Gastroesophageal sphincter (tissue), 4 donors: ENCODE measurements around the gene ART3. TPM values are rescaled to one million over a fixed set of nuclear protein-coding genes. Genes with fewer than 3 reads are reported as not detected.

ENCODE experiments used
- ATAC-seq: fragments of 150-250 bp; one replicate; pipeline ENCODE4 v1.9.1; 2016; ENCODE audit warnings: mild to moderate bottlenecking, moderate library complexity
- H3K27ac ChIP-seq, 4 donors: fragments of 200-600 bp; sonication (generic) in 3 of 4; 1 replicate in 3 of 4; 2 replicates in 1 of 4; pipeline ENCODE4 v1.5.1; 2016 to 2019
- H3K27me3 ChIP-seq: fragments of 200-600 bp; sonication (generic); one replicate; pipeline ENCODE4 v1.5.1; 2019
- H3K36me3 ChIP-seq, 2 donors: fragments of 200-600 bp; sonication (generic); one replicate each; pipeline ENCODE4 v1.5.1; 2019; ENCODE audit warnings: control low read depth in 1 of 2
- H3K4me1 ChIP-seq, 3 donors: fragments of 200-600 bp; sonication (generic); 1 replicate in 2 of 3; 2 replicates in 1 of 3; pipeline ENCODE4 v1.5.1; 2016 to 2019; ENCODE audit warnings: control low read depth in 2 of 3
- H3K4me3 ChIP-seq, 2 donors: fragments of 200-600 bp; sonication (generic); one replicate each; pipeline ENCODE4 v1.5.1; 2019; ENCODE audit warnings: mild to moderate bottlenecking in 1 of 2, moderate library complexity in 1 of 2
- H3K9me3 ChIP-seq, 3 donors: fragments of 200-600 bp; sonication (generic); one replicate each; pipeline ENCODE4 v1.5.1; 2017 to 2019; ENCODE audit warnings: control low read depth in 2 of 3
- EP300 ChIP-seq: sonication (generic); formaldehyde crosslinking; IDR thresholded peaks from one replicate; pipeline ENCODE4 v1.6.1; 2017; ENCODE audit warnings: antibody characterized with exemption, mild to moderate bottlenecking
- POLR2A ChIP-seq, 2 donors: fragments of 450-650 bp; IDR thresholded peaks; one replicate each; pipeline ENCODE4 v1.6.1; 2017; ENCODE audit warnings: antibody characterized with exemption in 2 of 2, mild to moderate bottlenecking in 2 of 2, moderate library complexity in 1 of 2
- POLR2AphosphoS5 ChIP-seq: sonication (generic); formaldehyde crosslinking; IDR thresholded peaks from one replicate; pipeline ENCODE4 v1.6.1; 2017; ENCODE audit warnings: antibody characterized with exemption
- WGBS, 2 donors: methylation state at CpG; one replicate each; pipeline ENCODE4 v1.1.5; 2018; ENCODE audit warnings: low coverage in 1 of 2; 5-methylcytosine and 5-hydroxymethylcytosine counted together
- total RNA-seq, 4 donors: library from RNA; depleted of rRNA; stranded (reverse); fragments of >200 nt; gene quantifications; one replicate each; pipeline ENCODE4 v1.1.0, GENCODE V29; 2016
- TF ChIP-seq, protein P1 (sequence below), 4 experiments: fragments of 200-600 bp in 2 of 4; fragments of 450-650 bp in 2 of 4; sonication (generic) in 1 of 4; IDR thresholded peaks; one replicate each; pipeline ENCODE4 v1.5.1; 2017 to 2019; ENCODE audit warnings: antibody characterized with exemption in 4 of 4, mild to moderate bottlenecking in 2 of 4, moderate library complexity in 2 of 4

Gene ART3
- total RNA-seq, 4 donors from 2014 or later: 2.3 to 22.6 (median 7.8) TPM

- WGBS, 2 donors: 83 to 100% methylated on average over 5 of the region's 5 CpGs
- H3K36me3 ChIP-seq: peaks cover 0 to 94% of the 10 kb centered on the region in 2 donors
- H3K27me3 ChIP-seq: no peaks in the 10 kb centered on the region
- ATAC-seq: no peak
- no peaks in the 10 kb centered on the region for H3K9me3 ChIP-seq
- TF ChIP-seq POLR2A (IDR thresholded peaks at IDR 0.05) (no peak), EP300 (no peak), POLR2AphosphoS5 (no peak)
- TF ChIP-seq, protein P1, sequence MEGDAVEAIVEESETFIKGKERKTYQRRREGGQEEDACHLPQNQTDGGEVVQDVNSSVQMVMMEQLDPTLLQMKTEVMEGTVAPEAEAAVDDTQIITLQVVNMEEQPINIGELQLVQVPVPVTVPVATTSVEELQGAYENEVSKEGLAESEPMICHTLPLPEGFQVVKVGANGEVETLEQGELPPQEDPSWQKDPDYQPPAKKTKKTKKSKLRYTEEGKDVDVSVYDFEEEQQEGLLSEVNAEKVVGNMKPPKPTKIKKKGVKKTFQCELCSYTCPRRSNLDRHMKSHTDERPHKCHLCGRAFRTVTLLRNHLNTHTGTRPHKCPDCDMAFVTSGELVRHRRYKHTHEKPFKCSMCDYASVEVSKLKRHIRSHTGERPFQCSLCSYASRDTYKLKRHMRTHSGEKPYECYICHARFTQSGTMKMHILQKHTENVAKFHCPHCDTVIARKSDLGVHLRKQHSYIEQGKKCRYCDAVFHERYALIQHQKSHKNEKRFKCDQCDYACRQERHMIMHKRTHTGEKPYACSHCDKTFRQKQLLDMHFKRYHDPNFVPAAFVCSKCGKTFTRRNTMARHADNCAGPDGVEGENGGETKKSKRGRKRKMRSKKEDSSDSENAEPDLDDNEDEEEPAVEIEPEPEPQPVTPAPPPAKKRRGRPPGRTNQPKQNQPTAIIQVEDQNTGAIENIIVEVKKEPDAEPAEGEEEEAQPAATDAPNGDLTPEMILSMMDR (IDR thresholded peaks at IDR 0.05): no peak
- H3K4me1 ChIP-seq: no peaks in the 10 kb centered on the region
- H3K4me3 ChIP-seq: no peak overlapping the region
- no peak overlapping the region for H3K27ac ChIP-seq
These were observed 43.0 kb downstream of the ART3 start for GRCh38 chr4:76117536-76117935.

GRCh38 chr4:76120199-76120598 lies 45.7 kb downstream of the ART3 start:
- 90 to 92% methylated on average over 3 to 4 of the region's 4 CpGs for WGBS, 2 donors
- no peaks in the 10 kb centered on the region for H3K9me3 ChIP-seq
- H3K4me1 ChIP-seq: no peaks in the 10 kb centered on the region
- H3K27ac ChIP-seq: no peak overlapping the region
- TF ChIP-seq POLR2AphosphoS5: no peak
- no peak for TF ChIP-seq POLR2A (IDR thresholded peaks at IDR 0.05)
- TF ChIP-seq, protein P1 (IDR thresholded peaks at IDR 0.05): no peak
- TF ChIP-seq EP300: no peak
- H3K4me3 ChIP-seq: no peak overlapping the region
- ATAC-seq: no peak
- no peaks in the 10 kb centered on the region for H3K27me3 ChIP-seq
- peaks cover 0 to 96% of the 10 kb centered on the region in 2 donors for H3K36me3 ChIP-seq

DNA sequence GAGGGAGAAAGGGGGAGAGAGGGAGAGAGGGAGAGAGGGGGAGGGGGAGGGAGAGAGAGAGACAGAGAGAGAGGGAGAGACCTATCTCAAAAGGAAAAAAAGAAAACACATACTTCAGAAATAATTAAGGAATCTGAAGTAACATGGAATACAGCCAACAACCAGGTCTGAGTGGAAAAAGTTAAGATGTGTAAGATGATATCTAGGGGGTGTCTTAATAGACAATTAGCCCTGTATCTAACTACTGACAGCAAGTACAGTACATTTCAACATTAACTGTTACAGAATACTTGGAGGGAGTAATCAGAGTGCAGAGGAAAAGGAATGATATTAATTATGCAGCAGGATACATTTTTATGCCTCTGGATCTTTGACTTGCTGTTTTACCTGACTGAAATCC lies 51.3 kb downstream of the ART3 start:
- H3K36me3 ChIP-seq: peaks cover 0 to 73% of the 10 kb centered on the region in 2 donors

DNA sequence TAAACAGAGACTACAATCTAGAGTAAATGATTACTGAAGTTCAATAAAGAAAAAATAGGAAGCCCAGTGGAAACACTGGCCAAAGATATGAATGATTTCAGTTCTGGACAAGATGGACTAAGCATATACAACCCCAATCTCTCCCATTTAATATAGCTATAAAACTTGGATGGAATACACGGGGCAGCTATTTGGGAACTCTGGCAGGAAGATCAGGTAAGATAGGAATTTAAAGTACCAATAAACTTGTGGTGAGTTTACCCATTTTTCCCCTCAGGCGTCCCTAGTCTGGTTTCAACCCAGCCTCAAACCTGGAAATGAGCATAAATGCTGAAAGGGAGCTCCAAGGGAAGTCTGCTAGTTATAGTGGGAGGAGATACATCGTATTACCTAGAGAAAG lies 53.2 kb downstream of the ART3 start:
- TF ChIP-seq, protein P1 (IDR thresholded peaks at IDR 0.05): no peak
- no peak for TF ChIP-seq POLR2A (IDR thresholded peaks at IDR 0.05)
- no peak for TF ChIP-seq POLR2AphosphoS5
- TF ChIP-seq EP300: no peak
- WGBS, 2 donors: 100% methylated on average over 3 of the region's 3 CpGs
- Histone ChIP-seq H3K4me3 (no peak overlapping the region), H3K27me3 (no peaks in the 10 kb centered on the region), H3K9me3 (no peaks in the 10 kb centered on the region), H3K27ac (no peak overlapping the region), H3K36me3 (peaks cover 0 to 69% of the 10 kb centered on the region in 2 donors), H3K4me1 (no peaks in the 10 kb centered on the region)
- ATAC-seq: no peak

More for the DNA sequence above, 51.3 kb downstream of the ART3 start:
- no peaks in the 10 kb centered on the region for H3K4me1 ChIP-seq
- no peak for ATAC-seq
- no peak overlapping the region for H3K27ac ChIP-seq
- no peak for TF ChIP-seq POLR2AphosphoS5
- no peak for TF ChIP-seq EP300
- TF ChIP-seq, protein P1 (IDR thresholded peaks at IDR 0.05): no peak
- TF ChIP-seq POLR2A (IDR thresholded peaks at IDR 0.05): no peak
- H3K9me3 ChIP-seq: no peaks in the 10 kb centered on the region
- no peak overlapping the region for H3K4me3 ChIP-seq
- H3K27me3 ChIP-seq: no peaks in the 10 kb centered on the region

- H3K4me3 ChIP-seq: no peak overlapping the region
- H3K27ac ChIP-seq: no peak overlapping the region
- no peak for ATAC-seq
- H3K4me1 ChIP-seq: peaks cover 0 to 16% (median 6%) of the 10 kb centered on the region in 3 donors
- no peaks in the 10 kb centered on the region for H3K27me3 ChIP-seq
- H3K9me3 ChIP-seq: no peaks in the 10 kb centered on the region
- TF ChIP-seq POLR2A (IDR thresholded peaks at IDR 0.05) (no peak), EP300 (no peak), POLR2AphosphoS5 (no peak)
- TF ChIP-seq, protein P1 (IDR thresholded peaks at IDR 0.05): no peak
- peaks cover 0 to 77% of the 10 kb centered on the region in 2 donors for H3K36me3 ChIP-seq
- 91 to 93% methylated on average over 3 of the region's 3 CpGs for WGBS, 2 donors
These were observed 66.7 kb downstream of the ART3 start for GRCh38 chr4:76141241-76141640.
